ACC112 (cell line): ENCODE results near the gene GJB2.

Source experiments
- H2AFZ ChIP-seq: fragments of 200-600 bp; sonication (generic); one replicate; pipeline ENCODE4 v1.6.0; 2017; ENCODE audit warnings: antibody characterized with exemption, low read length; ENCODE audit not compliant: unreplicated experiment
- H3K27ac ChIP-seq: fragments of 200-600 bp; sonication (generic); 2 replicates; pipeline ENCODE4 v1.5.1; 2014; ENCODE audit warnings: low read depth, mild to moderate bottlenecking, antibody characterized with exemption, low read length, moderate library complexity
- H3K27me3 ChIP-seq: fragments of 200-600 bp; sonication (generic); 2 replicates; pipeline ENCODE4 v1.6.1; 2014; ENCODE audit warnings: mild to moderate bottlenecking, antibody characterized with exemption, low read length, moderate library complexity, mixed read lengths; ENCODE audit not compliant: insufficient read depth
- H3K36me3 ChIP-seq: fragments of 200-600 bp; sonication (generic); 2 replicates; pipeline ENCODE4 v1.6.1; 2016; ENCODE audit warnings: mild to moderate bottlenecking, antibody characterized with exemption, low read length, moderate library complexity, mixed read lengths; ENCODE audit not compliant: insufficient read depth
- H3K4me1 ChIP-seq: fragments of 200-600 bp; sonication (generic); one replicate; pipeline ENCODE4 v1.6.1; 2016; ENCODE audit warnings: low read length, mixed read lengths; ENCODE audit not compliant: insufficient read depth, unreplicated experiment, control insufficient read depth
- H3K4me3 ChIP-seq: fragments of 200-600 bp; sonication (generic); 2 replicates; pipeline ENCODE4 v1.5.1; 2014; ENCODE audit warnings: mild to moderate bottlenecking, low read depth, low read length
- H3K79me2 ChIP-seq: fragments of 200-600 bp; sonication (generic); one replicate; pipeline ENCODE4 v1.6.0; 2016; ENCODE audit warnings: low read length; ENCODE audit not compliant: control insufficient read depth, unreplicated experiment, insufficient read depth

The GJB2 gene

DNA sequence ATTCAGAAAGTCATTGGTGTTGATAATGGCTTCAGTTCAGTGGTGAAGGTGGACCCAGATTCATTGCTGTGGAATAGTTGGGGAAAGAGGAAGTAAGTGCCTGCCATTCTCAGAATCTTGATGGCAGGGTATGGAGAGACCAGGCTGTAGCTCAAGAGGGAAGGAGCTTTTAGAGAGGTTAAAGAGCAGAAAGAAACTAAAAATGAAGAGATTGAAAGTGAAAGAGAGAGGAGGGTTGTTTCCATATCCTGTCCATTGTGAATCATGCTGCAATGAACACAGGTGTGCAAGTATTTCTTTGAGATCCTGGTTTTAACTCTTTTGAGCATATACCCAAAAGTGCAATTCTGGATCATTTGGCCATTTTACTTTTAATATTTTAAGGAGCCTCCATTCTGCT is 26.8 kb upstream of the GJB2 start:
- H3K36me3 ChIP-seq: no peaks in the 10 kb centered on the region
- H3K4me3 ChIP-seq: no peak overlapping the region
- no peak overlapping the region for H3K27ac ChIP-seq
- H3K4me1 ChIP-seq: no peaks in the 10 kb centered on the region
- peaks cover 85% of the 10 kb centered on the region for H3K27me3 ChIP-seq
- H2AFZ ChIP-seq: no peak overlapping the region
- H3K79me2 ChIP-seq: no peaks in the 10 kb centered on the region

DNA sequence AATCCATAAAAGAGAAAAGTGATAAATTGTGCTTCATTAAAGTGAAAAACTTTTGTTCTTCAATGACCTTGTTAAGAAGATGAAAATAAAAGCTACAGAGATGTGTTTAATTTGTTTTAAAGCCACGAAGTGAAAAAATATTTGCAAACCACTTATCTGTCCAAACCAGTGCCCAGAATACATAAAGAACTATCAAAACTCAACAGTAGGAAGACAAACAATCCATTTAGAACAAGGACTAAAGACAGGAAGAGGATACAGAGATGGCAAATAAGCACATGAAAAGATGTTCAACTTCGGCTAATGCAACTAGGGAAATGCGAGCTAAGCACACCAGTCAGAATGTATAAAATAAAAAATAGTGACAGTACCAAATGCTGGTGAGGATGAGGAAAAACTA is 24.4 kb upstream of the GJB2 start:
- H3K27ac ChIP-seq: no peak overlapping the region
- no peaks in the 10 kb centered on the region for H3K36me3 ChIP-seq
- H3K27me3 ChIP-seq: peaks cover 83% of the 10 kb centered on the region
- H2AFZ ChIP-seq: no peak overlapping the region
- no peaks in the 10 kb centered on the region for H3K79me2 ChIP-seq
- no peaks in the 10 kb centered on the region for H3K4me1 ChIP-seq
- no peak overlapping the region for H3K4me3 ChIP-seq

DNA sequence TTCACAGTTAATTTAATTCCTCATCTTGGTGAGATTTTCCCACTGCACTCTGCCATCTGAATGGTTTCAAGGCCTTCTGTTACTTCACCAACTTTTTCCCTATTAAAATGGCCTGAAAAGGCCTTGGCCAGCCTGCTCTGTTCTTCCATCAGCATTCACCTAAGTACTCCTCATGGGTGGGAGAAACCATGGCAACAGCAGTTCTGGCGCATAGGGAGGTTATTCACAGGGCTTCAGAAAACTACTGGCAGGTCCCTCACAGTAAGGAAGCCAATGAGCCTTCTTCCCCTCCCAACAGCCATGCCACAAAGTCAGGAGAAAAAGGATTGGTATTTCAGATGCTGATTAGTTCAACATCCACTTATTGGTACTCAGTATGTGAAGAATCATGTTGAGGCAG is 17.2 kb upstream of the GJB2 start:
- Histone ChIP-seq H3K79me2 (no peaks in the 10 kb centered on the region), H3K27me3 (peaks cover 61% of the 10 kb centered on the region), H3K4me1 (no peaks in the 10 kb centered on the region), H3K36me3 (no peaks in the 10 kb centered on the region), H3K4me3 (no peak overlapping the region), H3K27ac (no peak overlapping the region), H2AFZ (no peak overlapping the region)

DNA sequence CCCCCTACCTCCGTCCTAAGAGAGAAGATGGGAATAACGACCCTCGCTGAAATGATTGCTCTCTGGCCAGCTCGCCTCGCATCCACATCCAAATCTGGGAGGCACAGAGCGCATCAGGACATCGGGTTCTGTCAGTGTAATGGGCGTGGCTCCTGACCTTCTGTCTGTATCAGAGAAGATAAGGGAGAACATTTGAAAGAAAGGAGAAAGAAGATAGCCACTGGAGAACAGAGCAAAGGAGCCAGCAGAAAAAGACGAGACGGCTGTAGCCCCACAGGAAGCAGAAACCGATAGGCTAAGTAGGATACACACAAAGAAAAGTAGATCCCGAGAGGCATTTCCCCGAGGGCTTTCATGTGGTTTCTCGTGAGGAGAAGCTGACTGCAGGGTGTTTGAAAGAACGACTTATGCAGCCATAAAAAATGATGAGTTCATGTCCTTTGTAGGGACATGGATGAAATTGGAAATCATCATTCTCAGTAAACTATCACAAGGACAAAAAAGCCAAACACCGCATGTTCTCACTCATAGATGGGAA is 14.0 kb upstream of the GJB2 start:
- Histone ChIP-seq H2AFZ (no peak overlapping the region), H3K4me3 (no peak overlapping the region), H3K27me3 (peaks cover 40% of the 10 kb centered on the region), H3K79me2 (no peaks in the 10 kb centered on the region), H3K36me3 (no peaks in the 10 kb centered on the region), H3K4me1 (no peaks in the 10 kb centered on the region), H3K27ac (no peak overlapping the region)

DNA sequence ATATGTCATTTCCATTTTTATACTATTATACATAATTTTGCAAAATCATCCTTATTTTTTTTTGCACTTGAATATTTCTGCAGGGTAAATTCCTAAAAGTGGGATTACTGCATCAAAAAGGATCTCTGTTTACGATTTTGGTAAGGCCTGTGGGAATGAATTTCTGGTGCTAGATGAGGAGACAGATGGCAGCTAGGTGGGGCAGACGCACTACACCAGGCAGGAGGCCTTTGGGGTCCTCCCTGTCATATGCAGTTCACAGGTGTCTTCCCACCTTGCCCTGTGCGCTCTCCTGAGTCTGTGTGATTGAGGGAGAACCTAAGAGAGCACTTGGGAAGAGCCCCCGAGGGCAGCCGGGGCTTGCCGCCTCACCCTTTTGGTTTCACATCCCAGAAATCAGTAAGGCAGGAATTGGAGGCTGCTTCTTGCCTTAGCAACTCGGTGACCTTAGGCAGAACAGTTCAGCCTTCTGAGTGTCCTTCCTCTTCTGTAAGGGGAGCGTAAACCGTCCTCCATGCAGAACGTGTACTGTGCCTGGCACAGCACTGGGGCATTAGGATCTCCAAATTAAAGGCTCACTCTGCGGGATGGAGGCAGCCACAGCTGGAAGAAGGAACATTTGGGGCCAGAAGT is 13.4 kb upstream of the GJB2 start:
- Histone ChIP-seq H3K4me3 (no peak overlapping the region), H3K79me2 (no peaks in the 10 kb centered on the region), H3K36me3 (no peaks in the 10 kb centered on the region), H3K27ac (no peak overlapping the region), H3K27me3 (peaks cover 36% of the 10 kb centered on the region), H3K4me1 (no peaks in the 10 kb centered on the region), H2AFZ (no peak overlapping the region)

DNA sequence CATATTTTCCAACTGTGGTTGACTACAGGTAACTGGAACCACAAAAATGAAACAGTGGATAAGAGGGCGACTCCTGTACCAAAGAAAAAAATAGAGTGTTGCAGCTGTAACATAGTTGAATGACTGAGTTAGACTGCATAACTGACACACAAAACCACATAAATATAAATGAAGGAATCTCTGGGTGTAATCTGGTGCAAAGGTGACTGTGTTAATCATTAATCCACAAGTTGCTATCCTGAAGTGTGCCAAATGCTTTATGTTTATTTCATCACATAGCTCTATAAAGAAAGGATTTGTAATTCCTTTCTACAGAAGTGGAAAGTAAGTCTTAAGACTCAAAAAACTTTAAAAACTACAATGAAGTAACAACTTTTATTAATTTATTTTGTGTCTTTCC is 6.0 kb upstream of the GJB2 start:
- Histone ChIP-seq H2AFZ (no peak overlapping the region), H3K4me1 (no peaks in the 10 kb centered on the region), H3K79me2 (no peaks in the 10 kb centered on the region), H3K4me3 (no peak overlapping the region), H3K36me3 (no peaks in the 10 kb centered on the region), H3K27ac (no peak overlapping the region), H3K27me3 (peaks cover 42% of the 10 kb centered on the region)

DNA sequence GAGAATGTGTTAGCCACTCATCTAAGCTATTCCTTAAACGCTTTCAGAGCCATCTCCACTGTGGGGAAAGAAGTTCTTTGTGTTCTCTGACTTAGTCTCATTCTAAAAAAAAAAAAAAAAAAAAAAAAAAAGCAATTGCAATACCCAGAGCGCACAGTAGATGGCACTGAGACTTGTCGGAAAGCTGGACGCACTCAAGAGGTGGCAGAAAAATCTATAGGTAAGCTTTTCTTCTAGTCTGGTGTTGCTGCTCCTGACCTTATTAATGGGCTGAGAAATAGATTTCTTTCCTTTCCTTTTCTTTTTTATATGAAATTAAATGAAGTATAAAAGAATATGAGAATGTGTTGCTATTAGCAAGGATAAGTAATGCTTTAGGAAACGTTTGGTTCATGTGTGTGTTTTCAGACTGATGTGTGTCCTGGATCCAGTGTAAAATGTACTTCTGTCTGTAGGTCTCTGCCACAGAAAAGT is 4.7 kb upstream of the GJB2 start:
- Histone ChIP-seq H2AFZ (peak overlapping the region; percentile 4), H3K27me3 (peaks cover 51% of the 10 kb centered on the region), H3K4me3 (peak overlapping the region; percentile 45; the same call in 1 of the 2 replicates)

DNA sequence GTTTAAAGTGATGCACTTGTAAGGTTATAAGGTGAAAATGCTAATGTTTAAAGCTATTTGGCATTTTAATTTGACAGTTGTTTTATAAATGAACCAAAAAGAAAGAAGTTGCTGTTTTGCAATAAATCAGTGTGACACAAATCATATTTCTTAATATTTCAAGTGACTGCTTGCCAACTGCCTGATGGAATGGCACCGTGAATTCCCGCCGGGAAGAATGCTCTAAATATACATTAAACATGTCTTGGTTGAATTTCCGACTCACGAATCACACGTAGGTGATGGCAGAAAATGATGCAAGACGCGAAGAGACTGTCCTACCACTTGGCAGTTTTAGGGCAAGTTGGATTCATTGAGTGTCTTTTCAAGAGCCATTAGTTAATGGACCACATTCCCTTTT is 3.1 kb upstream of the GJB2 start:
- H3K79me2 ChIP-seq: no peaks in the 10 kb centered on the region
- peaks cover 63% of the 10 kb centered on the region for H3K27me3 ChIP-seq
- H3K4me1 ChIP-seq: peaks cover 7% of the 10 kb centered on the region
- H3K4me3 ChIP-seq: no peak overlapping the region
- no peak overlapping the region for H2AFZ ChIP-seq
- no peaks in the 10 kb centered on the region for H3K36me3 ChIP-seq
- H3K27ac ChIP-seq: no peak overlapping the region

More for the DNA sequence above, 4.7 kb upstream of the GJB2 start:
- no peaks in the 10 kb centered on the region for H3K79me2 ChIP-seq
- peaks cover 7% of the 10 kb centered on the region for H3K4me1 ChIP-seq
- H3K36me3 ChIP-seq: no peaks in the 10 kb centered on the region
- no peak overlapping the region for H3K27ac ChIP-seq

DNA sequence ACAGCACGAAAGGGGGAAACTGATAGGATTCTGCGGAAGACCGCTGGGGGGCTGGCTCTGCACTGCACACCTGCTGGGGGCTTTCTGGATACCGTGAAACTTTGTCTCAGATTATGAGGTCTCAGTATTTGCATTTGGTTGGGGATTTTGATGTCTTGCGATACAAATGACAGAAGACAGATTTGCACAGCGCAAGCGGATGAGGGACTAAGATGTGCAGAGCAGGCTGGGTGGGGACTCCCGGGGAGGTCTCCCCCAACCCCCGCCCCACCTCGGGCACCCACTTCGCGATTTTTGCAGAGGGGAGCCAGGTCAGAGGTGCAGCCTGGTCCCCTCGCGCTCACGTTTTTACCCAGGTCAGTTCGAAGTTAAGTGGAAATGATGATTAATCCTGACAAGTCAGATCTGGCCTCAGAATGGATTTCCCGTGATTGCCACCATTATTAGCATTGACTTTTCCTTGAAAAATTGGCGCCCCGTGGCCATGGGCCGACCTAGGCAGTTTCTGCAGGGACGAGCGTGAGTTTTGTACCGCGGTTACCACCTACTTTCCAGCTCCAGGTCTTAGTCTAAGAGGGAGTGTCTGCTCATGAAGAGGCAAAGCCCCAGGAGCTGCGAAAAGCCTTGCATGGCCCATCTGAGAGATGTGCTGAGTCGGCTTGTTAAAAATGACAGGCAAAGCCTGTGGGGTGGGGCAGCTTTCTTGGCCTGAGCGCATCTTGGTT is 1.3 kb upstream of the GJB2 start:
- no peak overlapping the region for H2AFZ ChIP-seq
- H3K27me3 ChIP-seq: peaks cover 61% of the 10 kb centered on the region
- no peak overlapping the region for H3K27ac ChIP-seq
- H3K4me3 ChIP-seq: peak overlapping the region; percentile 65
- no peaks in the 10 kb centered on the region for H3K36me3 ChIP-seq
- H3K4me1 ChIP-seq: peaks cover 7% of the 10 kb centered on the region
- H3K79me2 ChIP-seq: no peaks in the 10 kb centered on the region

DNA sequence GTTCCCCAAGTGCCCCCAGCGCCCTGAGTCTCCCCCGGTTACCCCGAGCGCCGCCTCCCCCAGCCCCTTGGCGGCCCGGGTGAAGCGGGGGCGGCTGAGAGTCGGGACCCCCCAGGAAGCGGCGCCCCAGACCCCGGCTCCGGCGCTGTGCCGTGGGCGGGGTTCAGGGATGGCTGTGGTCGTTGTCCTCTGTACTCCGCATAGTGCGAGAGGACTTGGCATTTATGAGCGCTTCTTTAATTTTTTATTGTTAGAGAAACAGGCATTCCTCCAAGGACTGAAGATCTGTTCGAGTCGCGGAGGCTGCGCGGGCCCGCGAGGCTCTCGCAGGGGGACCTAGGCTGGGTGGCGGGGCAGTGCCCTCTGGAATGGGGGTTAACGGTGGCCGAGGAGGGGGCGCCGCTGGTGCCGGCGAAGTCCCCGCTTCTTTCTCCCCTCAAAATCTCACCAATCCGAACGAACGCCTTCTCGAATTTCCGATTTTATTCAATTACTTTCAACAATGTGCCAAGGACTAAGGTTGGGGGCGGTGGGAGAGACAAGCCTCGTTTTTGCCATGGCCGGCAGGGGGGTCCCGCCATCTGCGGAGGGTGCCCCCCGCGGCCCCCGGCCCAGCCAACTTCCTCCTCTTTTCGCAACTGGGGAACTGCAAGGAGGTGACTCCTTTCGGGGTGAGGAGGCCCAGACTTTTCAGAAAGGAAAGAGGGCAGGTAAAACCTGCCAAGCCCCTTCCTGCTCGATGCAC is 596 bp upstream of the GJB2 start:
- H2AFZ ChIP-seq: peak overlapping the region; percentile 3
- H3K27me3 ChIP-seq: peaks cover 61% of the 10 kb centered on the region
- H3K36me3 ChIP-seq: no peaks in the 10 kb centered on the region
- H3K27ac ChIP-seq: no peak overlapping the region
- H3K4me1 ChIP-seq: peaks cover 7% of the 10 kb centered on the region
- H3K4me3 ChIP-seq: peak overlapping the region; percentile 65
- H3K79me2 ChIP-seq: no peaks in the 10 kb centered on the region
